ENCODE measurements around the gene LGR4.
"Not testable (repeated sequence)": the region's sequence is repeated elsewhere in the genome, so short reads cannot be mapped to it uniquely, and the experiment has no call there.

LGR4 gene, protein sequence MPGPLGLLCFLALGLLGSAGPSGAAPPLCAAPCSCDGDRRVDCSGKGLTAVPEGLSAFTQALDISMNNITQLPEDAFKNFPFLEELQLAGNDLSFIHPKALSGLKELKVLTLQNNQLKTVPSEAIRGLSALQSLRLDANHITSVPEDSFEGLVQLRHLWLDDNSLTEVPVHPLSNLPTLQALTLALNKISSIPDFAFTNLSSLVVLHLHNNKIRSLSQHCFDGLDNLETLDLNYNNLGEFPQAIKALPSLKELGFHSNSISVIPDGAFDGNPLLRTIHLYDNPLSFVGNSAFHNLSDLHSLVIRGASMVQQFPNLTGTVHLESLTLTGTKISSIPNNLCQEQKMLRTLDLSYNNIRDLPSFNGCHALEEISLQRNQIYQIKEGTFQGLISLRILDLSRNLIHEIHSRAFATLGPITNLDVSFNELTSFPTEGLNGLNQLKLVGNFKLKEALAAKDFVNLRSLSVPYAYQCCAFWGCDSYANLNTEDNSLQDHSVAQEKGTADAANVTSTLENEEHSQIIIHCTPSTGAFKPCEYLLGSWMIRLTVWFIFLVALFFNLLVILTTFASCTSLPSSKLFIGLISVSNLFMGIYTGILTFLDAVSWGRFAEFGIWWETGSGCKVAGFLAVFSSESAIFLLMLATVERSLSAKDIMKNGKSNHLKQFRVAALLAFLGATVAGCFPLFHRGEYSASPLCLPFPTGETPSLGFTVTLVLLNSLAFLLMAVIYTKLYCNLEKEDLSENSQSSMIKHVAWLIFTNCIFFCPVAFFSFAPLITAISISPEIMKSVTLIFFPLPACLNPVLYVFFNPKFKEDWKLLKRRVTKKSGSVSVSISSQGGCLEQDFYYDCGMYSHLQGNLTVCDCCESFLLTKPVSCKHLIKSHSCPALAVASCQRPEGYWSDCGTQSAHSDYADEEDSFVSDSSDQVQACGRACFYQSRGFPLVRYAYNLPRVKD

DNA sequence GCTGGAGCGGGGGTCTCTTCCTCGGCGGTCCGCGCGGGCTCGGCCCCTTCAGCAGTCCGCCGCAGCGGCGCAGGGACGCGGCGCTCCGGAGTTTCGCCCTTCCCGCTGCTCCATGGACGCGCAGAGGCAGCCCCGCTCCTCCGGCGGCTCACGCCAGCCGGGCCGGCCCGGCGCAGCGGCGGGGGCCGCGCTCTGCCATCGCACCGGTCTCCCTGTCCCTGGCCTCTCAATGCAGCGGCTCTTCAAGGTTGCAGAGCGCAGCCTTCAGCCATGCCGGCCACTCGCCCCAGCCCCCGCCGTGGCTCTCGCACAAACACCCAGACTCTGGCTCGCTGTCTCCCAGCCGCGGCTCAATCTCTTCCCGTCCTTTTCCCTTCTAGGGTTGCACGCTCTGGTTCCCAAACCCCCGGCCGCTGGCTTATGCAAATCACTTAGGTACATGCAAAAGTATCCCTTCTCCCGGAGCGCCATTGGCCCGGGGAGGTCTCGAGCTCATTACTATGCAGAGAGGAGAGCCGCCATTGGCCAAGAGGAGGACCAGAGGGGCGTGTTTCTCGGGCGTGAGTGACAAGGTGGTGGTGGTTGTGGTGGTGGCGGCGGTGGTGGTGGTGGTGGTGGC is at the start of gene LGR4:
LGR4 (minus strand) TSS at position 393 of the 619 bp plus-strand sequence. CDS start 488 bp downstream, outside the sequence.
- peak; percentile 99 for DNase-seq

DNA sequence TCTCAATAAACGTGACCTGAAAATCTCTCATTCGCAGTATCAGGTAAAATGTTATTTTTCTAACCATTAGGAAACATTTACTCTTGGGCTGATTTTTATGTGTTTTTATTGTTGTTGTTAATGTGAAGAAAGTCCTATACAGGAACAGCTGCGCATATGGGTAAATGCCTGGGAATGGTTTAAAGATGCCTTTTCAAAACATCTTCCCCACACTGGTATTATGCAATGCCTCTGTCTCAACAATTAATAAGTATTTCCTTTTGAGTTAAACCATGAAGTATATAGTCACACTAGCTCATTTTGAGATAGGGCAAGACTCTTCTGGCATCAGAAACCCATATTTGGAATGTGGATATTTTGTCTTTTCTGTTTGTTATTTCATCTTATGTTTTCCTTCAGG is 47.6 kb upstream of the LGR4 start:
- DNase-seq = no peak

DNA sequence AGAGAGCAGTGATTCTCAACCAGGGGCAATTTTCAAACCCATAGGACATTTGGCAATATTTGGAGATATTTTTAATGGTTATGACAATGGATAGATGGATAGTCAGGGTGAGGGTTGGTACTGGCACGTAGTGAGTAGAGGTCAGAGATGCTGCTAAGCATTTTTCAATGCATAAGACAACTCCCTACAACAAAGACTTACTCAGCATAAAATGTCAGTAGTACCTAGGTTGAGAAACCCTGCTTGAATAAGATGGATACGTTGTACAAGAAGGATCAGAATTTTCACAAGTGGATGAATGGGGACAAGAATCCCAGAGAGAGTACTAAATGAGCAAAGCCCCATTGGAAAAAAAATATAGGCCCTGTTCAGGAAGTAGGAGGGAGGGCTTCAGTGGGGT is 45.9 kb upstream of the LGR4 start:
- no peak for DNase-seq

DNA sequence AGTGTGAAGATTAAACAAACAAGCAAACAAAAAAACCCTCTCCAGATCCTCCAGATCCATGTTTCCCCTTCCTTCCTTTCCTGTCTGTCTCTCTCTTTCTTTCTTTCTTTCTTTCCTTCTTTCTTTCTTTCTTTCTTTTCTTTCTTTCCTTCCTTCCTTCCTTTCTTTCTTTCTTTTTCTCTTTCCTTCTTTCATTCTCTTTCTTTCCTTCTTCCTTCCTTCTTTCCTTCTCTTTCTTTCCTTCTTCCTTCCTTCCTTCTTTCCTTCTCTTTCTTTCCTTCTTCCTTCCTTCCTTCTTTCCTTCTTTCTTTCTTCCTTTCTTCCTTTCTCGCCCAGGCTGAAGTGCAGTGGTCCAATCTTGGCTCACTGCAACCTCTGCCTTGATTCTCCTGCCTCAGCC is 44.9 kb upstream of the LGR4 start:
- not testable (repeated sequence) for DNase-seq

DNA sequence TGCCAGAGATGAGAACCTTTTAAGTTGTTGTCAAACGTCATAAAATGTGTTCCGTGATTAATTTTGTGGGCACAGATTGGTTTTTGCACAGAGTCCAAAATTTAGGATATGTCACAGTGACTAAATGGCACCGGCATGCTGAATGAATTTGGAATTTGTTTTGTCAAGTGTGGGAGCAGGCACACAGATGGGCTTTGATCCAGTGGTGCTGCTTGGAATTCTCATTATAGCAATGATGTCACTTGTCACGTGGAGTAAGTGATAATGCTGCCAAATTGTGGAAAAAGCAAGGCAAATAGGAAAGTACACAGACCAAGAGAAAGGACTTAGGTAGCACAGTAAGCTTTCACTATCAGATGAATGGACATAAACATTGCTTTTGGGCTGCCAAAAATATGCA is 42.0 kb upstream of the LGR4 start:
- DNase-seq = no peak

DNA sequence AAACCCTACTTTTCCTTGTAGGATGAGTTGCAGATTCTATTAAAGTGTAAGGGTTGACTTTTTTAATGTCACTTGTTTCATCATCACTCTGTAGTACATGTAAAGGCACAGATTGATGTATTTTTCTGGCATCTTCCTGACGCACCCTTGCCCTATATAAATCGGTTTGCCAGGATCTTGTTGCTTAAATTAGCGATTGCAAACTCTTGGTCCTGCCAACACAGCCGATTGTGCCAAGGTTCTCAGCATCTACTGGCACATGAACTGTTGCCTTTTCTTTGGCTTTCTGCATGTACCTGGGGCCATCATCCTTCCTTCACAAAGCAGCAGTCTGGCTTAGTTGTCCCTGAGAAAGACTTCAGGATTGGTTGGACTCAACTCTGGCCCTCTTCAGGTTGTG is 41.5 kb upstream of the LGR4 start:
- DNase-seq = no peak

DNA sequence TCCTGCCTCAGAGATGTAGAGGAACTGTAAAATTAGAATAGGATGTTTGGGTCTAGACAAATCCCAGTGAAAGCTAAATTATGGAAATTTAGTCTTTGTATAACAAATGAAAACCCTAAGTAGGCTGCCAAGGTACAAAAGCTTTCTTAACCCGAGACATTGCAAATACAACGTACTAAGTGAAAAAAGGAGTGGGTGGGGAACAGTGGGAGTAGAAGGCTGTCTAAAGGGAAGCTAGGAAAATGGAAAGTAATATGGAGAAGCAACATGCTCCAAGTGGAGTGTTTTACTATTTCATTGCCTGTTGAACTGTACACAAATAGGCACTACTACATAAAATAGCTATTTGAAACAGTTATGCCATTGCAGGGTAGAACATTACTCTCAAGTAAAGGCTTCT is 40.8 kb upstream of the LGR4 start:
- DNase-seq = no peak

DNA sequence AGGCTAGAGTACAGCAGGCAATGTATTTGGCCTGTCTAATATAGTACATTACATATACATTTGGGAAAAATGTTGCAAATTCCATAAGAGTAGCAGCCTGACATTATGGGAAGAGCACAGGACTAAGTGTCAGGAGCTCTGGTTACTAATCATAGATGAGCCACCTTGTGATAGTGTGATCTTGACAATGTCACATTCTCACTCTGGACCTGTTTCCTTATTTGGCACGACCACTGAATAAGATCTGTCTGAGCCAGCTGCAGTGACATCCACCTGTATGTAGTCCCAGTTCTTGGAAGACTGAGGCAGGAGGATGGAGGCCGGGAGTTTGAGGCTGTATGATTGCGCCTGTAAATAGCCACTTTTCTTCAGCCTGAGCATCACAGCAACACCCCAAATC is 39.6 kb upstream of the LGR4 start:
- DNase-seq = no peak

DNA sequence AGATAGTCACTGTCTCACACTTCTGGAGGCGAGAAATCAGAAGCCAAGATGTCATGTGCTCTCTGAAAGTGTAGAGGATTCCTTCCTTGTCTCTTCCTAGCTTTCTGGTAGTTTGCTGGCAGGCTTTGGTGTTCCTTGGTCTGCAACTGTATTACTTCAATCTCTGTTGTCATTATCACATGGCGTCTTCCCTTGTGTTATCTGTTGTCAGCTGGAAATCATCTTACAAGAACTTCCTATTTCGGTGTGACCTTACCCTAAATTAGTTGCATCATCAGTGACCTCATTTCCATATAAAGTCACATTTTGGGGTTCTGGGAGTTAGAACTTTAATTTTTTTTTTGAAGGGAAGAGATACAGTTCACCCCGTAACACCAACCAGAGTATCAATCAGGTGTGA is 37.3 kb upstream of the LGR4 start:
- no peak for DNase-seq

DNA sequence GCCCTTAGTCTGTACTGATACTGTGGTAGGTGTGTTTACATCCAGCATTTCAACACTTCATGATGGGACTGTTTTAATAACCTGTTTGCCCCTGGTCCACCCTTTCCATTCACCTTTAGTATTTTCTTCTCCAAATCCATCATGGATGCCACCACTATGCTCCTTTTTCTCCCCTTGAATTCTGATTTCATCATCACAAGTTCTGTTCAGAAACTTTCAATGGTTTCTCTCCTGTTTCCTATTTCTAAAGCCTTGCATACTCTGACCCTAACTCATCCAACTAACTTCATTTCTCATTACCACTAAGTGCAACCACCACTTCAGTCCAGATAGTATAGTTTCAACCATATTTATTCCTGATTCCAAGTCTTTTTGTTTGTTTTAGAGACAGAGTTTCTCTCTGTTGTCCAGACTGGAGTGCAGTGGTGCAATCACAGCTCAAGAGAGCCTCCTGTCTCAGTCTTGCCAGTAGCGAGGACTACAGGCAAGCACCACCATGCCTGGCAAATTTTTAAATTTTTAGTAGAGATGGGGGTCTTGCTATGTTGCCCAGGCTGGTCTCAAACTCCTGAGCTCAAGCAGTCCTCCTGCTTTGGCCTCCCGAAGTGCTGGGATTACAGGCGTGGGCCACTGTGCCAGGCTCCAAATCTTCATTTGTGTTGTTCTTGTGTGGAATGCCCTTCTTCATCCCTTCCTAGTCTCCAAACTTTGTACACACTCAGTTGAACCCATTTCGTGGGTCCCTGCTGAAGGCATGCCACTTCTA is 35.1 kb upstream of the LGR4 start:
- no peak for DNase-seq

DNA sequence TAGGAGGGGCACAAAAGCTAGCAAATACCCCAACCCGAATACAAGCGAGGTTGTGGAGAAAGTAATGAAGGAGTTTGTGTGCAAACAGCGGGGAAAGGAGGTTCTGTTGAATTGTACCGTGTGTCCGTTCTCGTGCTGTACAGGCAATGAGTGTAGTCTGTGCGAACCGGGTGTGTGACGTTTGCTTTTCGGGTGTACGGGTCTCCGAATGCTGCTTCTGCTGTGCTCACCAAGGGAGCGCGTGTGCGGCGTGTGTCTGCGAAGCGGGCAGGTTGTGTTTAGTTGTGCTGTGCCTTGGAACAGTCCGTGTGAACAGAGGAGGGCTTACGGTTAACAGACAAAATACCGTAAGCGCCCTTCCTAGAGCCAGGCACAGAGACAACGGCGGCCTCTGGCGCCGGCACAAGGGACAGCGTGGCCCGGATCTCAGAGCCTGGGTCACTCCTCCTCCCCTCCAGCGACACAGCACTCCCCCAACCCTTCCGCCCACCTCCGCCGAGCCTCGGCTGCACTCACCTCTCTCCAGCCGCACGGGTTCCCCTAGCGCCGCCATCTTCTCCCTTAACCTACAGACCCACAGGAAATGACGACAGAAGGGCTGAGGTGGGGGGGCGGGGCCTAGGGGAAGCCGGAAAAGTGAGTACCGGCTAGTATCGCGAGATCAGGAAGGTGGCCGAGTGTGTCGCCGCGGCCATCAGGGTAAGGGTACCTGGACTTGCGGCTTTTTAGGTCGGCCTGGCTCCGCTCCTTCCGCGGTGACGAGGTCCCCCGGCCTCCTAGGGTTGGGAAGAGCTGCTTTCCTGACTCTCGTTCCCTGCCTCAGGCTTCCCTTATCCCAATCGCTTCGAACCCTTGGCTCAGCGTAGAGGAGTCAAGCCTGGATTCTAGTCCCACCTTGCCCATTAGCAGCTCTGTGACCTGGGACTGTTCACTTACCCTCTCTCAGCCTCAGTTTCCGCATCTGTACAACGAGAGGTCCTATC is 33.9 kb upstream of the LGR4 start, which contains the start of gene LIN7C:
LIN7C (minus strand) TSS at position 570 of the 983 bp plus-strand sequence; CDS start at position 553, 17 bp downstream.
- DNase-seq = peak; percentile 98

DNA sequence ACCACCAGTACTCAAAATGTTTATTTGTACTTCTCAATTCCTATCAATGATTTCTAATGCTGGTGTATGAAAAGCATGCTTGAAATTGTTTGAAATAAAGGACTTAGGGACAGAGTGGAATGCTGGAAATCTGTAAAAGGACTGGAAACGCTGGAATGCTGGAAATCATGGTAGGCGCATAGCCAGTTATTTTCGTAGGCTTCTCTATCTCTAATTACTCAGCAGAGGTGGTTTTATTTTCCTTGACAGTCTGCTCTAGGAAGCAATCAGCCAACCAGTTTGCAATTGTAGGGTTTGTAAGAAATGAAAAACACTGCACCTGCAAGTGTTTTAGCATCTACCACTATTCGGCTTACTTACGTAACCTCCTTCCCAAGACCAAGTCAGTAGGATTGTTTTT is 33.2 kb upstream of the LGR4 start:
- no peak for DNase-seq

DNA sequence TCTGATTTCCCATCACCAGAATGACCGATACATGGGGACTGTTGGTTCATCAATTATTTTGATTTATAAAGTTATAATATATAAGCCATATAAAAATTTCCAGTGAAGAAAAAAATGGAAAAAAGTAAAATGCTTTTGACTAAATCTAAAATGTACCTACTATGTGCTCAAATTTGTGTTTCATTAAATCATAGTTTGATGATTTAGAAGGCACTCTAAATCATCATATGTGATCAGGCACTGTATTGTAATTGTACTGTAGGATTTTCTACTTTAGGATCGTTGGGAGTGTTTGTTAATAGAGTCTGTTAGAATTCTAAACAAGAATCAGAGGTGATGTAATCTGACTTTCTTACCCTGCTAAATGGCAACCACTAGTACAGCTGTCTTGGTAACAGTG is 31.6 kb upstream of the LGR4 start:
- DNase-seq = no peak

DNA sequence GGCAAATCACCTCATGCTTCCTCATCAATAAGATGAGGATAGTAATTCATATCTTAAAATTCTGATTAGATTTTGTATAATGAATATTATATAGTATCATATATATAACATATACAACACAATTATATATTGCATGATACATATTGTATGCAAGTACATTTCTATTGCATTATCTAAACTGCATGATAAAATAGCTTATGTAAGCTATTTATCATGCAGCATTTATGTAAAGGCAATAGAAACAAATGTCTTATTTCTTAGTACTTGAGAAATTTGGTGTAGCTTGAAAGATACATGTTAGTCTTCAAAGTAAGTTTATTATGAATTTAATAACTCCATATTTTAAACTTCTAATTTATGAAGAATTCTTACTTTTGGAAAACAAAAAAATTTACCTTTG is 28.5 kb upstream of the LGR4 start:
- DNase-seq = no peak

DNA sequence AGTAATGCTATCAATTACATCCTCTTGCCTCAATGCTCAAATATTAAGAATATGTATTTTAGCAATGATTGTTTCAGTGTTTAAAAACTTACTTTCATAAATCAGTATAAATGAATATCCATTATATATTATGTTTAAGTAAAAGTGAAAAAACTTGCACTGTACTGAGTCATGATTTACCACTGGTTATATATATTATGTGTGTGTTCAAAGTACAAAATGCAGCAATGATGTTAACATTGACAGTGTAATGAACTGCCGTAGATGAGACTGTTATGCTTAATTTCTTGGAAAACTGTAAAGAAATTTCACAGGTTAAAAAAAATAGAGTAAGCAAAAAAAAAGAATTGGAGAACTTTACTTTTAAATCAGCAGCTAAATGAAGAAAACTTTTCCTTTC is 25.3 kb upstream of the LGR4 start:
- no peak for DNase-seq

DNA sequence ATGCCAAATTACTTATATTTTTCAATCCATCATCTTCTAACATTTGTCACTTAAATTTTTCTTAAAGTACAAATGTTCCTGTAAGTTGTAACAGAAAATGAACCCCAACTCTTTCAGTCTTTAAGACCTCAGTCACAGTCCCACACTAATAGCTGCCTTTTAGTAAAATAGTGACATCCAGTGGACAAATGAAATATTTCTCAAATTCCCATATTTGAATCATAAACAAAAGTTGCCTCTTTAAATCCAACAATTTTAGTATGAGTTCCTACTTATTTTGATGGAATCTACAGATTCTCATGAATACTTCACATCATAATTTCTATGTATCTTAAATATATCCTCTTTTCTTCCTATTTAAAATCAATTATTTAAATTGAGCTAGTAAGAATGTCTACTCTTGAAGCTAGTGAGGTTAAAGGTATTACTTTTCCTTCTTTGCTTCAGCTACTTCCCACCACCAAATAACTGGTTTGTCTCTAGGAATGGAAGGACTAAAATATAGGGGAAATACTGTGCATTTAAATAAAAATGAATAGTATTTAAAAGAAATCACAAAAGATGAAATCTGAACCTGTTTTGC is 24.8 kb upstream of the LGR4 start:
- peak; percentile 14 for DNase-seq

DNA sequence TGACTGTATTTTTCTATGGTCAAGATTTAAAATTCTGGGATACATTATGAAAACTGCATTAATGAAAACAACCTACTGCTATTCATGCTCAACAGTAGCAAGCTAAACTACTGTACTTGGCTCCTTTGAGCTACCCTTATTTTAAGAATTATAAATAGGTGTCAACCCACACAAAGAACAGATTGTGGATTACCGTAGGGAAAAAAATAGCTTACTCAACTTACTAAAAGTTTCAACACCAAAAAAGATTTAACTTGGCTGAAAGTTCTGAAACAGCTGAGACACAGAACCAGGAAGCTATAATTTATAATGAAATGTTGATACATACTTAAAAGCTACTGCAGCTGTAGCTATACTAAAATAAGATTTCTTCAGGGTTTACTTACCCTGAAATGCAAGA is 23.9 kb upstream of the LGR4 start:
- DNase-seq = no peak

DNA sequence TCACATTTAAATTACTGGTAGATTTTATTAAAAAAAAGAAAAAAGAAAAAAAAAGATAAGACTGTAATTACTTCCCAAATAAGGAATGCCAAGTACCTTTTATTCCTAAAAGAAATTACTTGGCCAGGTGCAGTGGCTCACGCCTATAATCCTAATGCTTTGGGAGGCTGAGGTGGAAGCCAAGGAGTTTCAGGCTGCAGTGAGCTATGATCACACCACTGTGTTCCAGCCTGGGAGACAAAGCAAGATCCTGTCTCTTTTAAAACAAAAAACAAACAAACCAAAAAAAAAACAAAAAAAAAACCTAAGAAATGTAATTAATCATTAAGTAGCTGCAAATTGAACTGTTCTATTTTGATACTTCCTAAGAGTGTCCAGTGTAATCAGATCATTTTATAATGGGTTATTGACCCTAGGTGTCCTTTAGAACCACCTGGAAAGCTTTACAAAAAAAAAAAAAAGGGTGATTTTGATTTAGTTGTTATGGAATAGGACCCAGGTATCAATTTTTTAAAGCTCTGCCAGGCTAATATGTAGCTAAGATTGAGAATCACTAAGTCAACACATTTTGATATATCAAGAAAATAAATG is 23.2 kb upstream of the LGR4 start:
- peak; percentile 54 for DNase-seq

DNA sequence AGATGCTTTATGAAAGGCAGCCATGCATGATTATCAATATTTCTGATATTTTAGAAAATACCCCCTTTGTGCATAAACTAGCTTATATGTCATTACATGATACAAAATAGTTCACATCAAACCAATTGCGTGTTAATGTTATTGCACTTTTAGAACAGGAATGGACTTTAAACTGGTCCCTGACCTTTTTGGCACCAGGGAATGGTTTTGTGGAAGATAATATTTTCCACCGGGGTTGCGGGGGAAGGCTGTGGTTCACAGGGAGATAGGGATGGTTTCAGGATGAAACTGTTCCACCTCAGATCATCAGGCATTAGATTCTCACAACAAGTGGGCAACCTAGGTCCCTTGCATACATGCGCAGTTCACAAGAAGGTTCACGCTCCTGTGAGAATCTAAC is 16.5 kb upstream of the LGR4 start:
- DNase-seq = no peak

DNA sequence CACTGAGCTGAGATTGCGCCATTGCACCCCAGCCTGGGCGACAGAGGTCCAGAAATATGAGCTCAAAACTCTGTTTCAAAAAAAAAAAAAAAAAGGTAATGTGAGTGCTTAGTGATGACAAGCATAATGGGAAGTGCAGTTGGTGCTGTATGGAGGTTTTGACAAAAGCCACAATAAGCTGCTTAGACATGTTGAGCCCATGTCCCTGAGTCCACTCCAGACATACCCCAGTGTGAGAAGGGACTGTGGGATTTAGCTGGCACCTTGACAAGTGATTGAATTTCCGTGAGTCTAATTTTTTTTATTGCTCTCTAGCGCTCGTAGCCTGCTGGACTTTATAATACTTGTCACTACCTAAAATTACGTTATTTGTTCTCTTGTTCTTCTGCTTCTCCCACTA is 15.1 kb upstream of the LGR4 start:
- DNase-seq = no peak
